ENCODE results near the gene MUL1.
"Not testable (repeated sequence)": the region's sequence is repeated elsewhere in the genome, so short reads cannot be mapped to it uniquely, and the experiment has no call there.

Gene MUL1

DNA sequence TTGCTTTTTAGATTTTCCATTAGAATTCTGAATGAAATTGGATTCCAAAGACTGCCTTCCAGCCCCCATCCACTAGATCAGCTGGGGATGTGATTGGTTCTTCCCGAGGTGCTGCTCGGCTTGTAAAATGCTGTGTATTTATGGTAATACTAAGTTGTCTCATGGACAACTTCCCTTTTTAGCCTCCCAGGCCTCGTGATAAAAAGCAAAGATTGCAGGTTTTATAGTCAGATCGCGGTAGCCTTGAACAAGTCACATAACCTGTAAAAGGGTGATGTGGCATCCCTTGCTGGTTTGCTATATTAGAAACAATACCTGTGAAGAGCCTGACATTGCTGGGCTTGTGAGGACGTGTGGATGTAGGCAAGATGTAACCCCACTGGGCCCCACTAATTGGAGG is 10.4 kb downstream of the MUL1 start:
- H3K4me3 ChIP-seq (ENCODE audit: low read length) = no peak overlapping the region
- TF ChIP-seq, protein P1, sequence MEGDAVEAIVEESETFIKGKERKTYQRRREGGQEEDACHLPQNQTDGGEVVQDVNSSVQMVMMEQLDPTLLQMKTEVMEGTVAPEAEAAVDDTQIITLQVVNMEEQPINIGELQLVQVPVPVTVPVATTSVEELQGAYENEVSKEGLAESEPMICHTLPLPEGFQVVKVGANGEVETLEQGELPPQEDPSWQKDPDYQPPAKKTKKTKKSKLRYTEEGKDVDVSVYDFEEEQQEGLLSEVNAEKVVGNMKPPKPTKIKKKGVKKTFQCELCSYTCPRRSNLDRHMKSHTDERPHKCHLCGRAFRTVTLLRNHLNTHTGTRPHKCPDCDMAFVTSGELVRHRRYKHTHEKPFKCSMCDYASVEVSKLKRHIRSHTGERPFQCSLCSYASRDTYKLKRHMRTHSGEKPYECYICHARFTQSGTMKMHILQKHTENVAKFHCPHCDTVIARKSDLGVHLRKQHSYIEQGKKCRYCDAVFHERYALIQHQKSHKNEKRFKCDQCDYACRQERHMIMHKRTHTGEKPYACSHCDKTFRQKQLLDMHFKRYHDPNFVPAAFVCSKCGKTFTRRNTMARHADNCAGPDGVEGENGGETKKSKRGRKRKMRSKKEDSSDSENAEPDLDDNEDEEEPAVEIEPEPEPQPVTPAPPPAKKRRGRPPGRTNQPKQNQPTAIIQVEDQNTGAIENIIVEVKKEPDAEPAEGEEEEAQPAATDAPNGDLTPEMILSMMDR (conservative IDR thresholded peaks at IDR 0.05; ENCODE audit: low read depth, low read length) = no peak
- no peak for DNase-seq (ENCODE audit: low read depth)

- not testable (repeated sequence) for H3K4me3 ChIP-seq (ENCODE audit: low read length); DNase-seq (ENCODE audit: low read depth)
Measured at GRCh38 chr1:20496725-20497383, 11.1 kb downstream of the MUL1 start.

- no peak for DNase-seq (ENCODE audit: low read depth)
- H3K4me3 ChIP-seq (ENCODE audit: low read length) = no peak overlapping the region
- TF ChIP-seq, protein P1 (conservative IDR thresholded peaks at IDR 0.05; ENCODE audit: low read depth, low read length) = no peak
Measured at GRCh38 chr1:20496241-20496661, 11.7 kb downstream of the MUL1 start.

DNA sequence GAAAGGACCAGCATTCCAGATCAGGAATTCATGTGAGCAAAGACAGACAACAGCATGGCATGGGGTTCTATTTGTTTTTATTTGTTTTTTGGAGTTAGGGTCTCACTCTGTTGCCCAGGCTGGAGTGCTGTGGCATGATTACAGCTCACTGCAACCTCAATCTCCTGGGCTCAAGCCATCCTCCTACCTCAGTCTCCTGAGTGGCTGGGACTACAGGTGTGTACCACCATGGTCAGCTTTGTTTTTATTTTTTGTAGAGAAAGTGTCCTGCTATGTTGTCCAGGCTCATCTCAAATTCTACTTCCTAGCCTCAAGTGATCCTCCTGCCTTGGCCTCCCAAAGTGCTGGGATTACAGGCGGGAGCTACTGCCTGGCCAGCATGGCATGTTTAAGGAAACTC is 12.3 kb downstream of the MUL1 start:
- TF ChIP-seq, protein P1 (conservative IDR thresholded peaks at IDR 0.05; ENCODE audit: low read depth, low read length) = no peak
- H3K4me3 ChIP-seq (ENCODE audit: low read length) = no peak overlapping the region

DNA sequence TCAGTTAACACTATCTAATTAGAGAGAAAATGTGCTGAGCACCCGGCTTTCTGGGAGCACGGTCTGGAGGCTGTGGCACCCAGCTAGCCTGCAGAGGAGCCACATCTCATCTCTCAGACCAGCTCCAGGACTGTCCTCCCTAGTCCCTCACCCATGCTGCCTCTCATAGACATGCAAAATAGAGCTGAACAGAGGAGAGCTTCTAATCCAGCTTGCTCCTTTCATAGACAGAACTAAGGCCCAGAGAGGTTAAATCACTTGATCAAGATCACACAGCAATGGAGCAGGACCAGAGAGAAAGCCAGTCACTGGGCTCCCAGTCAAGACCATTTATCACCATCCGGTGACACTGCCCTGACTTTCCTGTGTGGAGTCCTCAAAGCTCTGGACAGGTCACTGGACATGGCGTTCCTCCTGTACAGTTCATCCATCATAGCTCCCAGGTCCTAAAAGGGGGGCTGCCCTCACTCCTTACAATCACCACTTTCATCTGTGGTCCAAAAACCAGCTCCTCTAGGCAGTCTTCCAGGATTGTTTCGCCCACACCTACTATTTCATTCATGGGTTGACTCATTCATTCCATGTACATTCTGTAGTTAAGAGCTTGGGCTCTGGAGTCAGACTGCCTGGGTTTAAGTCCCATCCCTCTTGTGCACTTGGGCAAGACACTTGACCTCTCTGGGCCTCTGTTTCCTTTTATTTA is 13.2 kb downstream of the MUL1 start:
- no peak for DNase-seq (ENCODE audit: low read depth)
- H3K4me3 ChIP-seq (ENCODE audit: low read length) = no peak overlapping the region
- TF ChIP-seq, protein P1 (conservative IDR thresholded peaks at IDR 0.05; ENCODE audit: low read depth, low read length) = no peak

More for the DNA sequence above, 12.3 kb downstream of the MUL1 start:
- no peak for DNase-seq (ENCODE audit: low read depth)

- TF ChIP-seq, protein P1 (conservative IDR thresholded peaks at IDR 0.05; ENCODE audit: low read depth, low read length) = peak; percentile 99
- DNase-seq (ENCODE audit: low read depth) = no peak
- no peak overlapping the region for H3K4me3 ChIP-seq (ENCODE audit: low read length)
Measured at GRCh38 chr1:20493839-20494608, 13.9 kb downstream of the MUL1 start.

GRCh38 chr1:20493309-20493708 is 14.6 kb downstream of the MUL1 start:
- H3K4me3 ChIP-seq (ENCODE audit: low read length) = no peak overlapping the region
- TF ChIP-seq, protein P1 (conservative IDR thresholded peaks at IDR 0.05; ENCODE audit: low read depth, low read length) = no peak
- no peak for DNase-seq (ENCODE audit: low read depth)
